ENCODE measurements around the gene S100A8.

- TF ChIP-seq CTCF (IDR thresholded peaks at IDR 0.05) (no peak), ZFX (IDR thresholded peaks at IDR 0.05; ENCODE audit: borderline replicate concordance) (no peak)
Observed at GRCh38 chr1:153434746-153435455, 44.0 kb upstream of the S100A8 start.

Measured in 22Rv1 (cell line).